DMS114 treated with DMSO at 0.1 percent for 48 hours (cell line): Measurements from ENCODE around the gene TTC39B.
"Not testable (repeated sequence)": the region's sequence is repeated elsewhere in the genome, so short reads cannot be mapped to it uniquely, and the experiment has no call there.

Source experiments
- DNase-seq: peaks from one replicate; lab custom pipeline; 2025; ENCODE audit not compliant: unreplicated experiment; lab: John Stamatoyannopoulos, UW

TTC39B gene

DNA sequence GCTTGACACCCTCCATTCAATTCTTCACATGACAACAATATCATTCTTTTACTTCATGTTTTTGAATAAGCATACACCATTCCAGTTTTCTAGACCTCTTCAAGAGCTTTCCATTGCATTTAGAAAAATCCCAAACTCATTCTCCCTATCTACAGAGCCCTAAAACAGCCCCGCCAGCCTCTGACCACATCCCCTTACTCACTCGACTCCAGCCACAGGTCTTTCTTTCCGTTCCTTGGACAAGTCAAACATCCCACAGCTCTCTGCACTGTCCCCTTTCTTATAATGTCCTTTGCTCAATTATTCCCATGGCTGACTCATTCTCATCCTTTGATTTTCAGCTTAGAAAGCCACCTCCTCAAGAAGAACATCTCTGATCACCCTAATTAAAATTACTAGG is 38.2 kb downstream of the TTC39B start:
- DNase-seq = no peak

DNA sequence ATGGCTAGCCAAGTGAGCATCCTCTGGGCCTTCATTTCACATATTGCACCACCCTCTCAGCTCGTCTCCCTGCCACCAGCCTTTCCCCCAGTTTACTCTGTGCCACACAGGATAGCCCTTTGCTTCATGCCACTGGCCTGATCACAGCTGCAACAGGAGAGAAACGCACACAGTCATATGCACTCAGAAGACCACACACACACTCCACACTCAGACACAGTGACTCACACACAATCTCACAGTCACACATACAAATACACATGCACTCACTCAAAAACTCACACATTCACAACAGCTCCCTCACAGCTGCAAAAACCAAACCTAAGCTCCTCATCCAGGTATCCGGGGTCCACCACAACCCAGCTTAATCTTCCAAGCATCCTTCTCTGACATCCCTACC is 38.7 kb downstream of the TTC39B start:
- DNase-seq = no peak

DNA sequence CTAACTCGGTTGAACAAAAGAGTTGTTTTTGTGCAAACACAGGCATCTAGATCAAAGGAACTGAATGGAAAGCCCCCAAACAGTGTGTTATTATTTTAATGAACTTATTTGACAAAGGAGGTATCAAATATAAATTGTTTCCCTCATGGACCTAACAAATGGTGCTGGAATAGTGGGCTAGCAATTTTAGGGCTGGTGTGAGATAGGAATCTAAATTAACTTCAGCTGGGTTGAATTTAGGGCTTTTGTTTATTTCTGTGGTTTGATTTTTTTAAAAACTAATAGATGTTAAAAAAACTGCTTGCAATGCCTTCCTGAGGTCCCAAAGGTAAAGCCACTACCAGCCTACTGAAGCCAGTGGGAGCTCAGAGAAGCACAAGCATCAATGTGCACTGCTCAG is 42.1 kb downstream of the TTC39B start:
- DNase-seq = no peak

DNA sequence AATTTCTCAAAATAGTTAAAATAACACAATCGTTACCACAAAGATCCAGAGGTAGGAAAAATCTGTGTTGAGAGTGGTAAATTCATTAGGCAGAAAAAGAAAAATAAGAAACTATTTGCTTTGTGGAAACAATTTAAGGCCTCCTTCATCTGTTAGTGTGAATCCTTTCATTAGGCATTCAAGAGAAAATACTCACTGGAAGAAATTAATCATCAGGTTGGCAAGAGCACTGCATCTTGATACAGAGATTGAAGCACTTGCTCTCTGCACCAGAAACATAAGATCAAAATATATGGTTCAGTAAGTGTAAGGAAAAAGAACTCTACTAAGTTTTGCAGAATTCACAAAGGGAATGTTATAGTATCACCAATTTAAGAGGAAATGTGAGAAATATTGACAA is 44.4 kb downstream of the TTC39B start:
- DNase-seq = no peak

DNA sequence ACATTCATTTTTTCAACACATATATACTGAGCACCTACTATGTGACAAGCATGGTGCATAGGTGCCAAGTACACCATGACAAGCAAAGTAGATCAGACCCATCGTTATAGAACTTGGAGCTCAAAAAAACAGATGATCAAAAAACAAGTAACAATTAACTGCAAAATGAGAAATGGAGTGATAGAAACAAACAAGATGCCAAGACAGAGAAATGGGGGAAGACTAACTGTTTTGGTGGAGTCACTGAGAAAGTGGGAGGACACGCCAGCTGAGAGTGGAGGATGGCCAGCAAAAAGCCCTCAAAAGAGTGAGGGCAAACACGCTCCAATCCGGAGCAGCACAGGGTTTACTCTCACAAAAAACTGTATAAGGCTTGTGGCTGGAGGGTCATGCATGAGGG is 50.6 kb downstream of the TTC39B start:
- DNase-seq = no peak

DNA sequence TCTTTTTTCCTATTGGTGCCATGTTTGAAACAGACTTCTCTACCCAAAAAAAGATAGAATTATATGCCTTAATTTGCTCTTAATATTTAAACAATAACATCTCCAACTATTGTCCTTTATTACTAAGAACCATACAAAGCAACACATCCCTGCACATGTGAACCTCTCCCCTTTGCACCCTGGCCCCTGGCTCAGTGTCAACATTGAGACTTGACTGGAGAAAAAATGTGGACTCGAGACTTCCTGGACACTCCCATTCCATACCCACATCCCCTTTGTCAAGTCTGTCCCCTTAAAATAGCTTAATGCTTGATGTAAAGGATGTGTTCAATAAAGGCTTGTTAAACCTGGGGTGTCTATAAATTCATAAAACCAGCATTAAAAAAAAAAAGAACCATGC is 53.2 kb downstream of the TTC39B start:
- no peak for DNase-seq

DNA sequence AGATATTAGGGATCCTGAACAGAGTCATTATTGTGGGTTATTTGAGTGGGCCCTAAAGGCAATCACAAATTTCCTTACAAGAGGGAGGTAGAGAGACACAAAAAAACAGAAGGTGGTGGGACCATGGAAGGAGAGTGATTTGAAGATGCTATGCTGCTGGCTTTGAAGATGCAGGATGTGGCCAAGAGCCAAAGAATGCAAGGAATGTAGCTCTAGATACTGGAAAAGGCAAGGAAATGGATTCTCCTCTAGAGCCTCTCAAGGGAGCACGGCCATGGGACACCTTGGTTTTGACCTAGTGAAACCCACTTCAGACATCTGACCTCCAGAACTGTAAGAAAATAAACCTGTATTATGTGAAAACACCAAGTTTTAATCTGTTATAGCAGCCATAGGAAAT is 53.8 kb downstream of the TTC39B start:
- no peak for DNase-seq

DNA sequence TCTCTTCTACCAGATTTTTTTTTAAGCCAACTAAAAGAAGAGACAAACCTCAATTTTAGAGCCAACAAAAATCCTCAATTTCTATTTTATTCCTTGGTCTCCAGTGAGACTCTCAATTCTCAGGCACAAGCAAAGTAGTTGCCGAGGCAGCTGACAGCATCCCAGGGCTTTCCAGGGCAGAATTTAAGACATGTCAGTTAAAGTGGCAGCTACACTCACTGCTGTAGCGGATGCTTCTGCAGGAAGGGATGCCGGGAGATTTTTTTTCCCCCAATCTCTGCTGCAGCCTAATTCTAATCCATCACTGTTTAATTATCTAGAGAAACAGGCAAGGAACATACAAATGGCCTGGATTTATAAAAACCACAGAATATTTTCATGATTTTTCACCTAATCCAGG is 57.0 kb downstream of the TTC39B start:
- no peak for DNase-seq

DNA sequence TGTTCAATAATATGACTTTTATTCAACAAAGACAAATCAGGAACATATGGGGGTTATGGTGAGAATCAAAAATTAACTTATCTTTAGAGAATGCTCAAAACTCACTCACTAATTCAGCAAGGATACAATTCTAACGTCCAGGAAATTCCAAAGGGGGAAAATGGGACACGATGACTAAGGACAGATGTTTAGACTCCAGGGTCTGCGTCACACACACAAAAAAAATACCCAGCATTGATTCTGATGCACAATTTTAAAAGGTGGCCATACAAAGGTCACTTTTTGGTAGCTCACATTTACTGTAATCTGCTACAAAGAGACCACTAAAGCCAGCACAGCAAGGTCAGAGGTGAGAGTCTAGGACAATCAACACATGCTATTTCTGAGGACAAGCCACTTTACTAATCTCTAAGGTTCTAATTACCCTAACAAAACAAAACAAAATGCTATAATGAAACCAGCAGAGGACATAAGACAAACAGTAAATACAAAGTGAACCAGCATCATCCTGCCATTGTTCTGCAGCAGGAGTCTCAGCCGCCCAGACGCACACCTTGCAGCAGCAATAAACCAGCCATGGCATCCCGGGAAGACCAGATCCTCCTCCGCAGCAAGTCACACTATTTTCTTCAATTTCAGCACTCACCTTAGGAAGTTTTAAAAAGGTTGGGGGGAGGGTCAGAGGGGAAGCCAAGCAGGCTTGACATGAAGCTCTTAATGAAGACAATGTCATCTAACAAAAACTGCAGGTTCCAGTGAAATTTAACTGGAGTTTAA is 57.8 kb downstream of the TTC39B start:
- no peak for DNase-seq

DNA sequence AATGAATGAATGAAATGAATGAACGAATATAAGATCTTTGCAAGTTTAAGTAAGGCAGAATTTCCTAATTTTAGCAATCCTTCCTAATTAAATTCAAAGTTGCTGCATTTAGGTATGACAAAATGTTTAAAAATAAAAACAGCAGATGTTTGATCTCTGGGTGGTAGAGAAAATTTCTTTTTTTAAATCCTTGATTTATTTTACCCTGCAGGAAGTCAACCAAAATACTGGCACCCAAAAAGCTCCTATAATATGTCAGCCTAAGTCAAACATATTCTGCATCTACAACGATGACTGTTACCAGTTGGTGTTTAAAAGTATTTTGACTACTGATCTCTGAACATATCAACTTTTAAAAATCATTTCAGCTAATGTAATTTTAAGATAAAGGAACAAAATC is 58.4 kb downstream of the TTC39B start:
- no peak for DNase-seq

DNA sequence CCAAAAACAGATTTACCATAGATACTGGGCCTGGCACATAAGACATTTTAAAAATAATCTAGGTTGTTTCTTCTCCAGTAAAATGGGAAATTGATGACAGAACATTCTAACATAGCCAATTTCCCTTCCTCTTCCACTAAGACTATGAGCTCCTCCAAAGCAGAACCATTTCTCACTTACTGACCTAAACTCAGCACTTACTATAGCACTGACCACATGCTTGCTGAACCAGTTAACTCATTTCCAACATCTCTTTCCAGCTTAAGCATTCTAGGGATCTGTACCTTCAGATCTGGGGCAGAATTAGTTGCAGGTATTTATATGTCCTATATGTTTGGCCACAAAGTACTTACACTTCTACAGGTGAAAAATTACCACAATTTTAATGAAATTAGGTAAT is 58.9 kb downstream of the TTC39B start:
- DNase-seq = no peak

DNA sequence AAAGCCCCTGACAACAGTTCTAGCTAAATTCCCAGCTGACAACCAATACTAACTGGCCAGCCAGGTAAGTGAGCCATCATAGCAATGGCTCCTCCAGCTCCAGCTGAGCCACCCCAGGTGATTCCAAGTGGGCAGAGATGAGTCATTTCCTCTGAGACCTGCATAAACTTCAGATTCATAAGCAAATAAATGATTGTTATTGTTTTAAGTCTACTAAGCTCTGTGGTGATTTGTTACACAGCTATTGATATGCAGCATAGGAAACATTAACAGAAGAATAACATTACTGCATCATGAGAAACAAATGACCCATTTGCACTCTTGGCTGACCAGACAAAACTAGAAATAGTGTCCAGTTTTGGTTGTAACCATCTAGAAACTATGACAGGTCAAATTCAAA is 60.3 kb downstream of the TTC39B start:
- DNase-seq = no peak

DNA sequence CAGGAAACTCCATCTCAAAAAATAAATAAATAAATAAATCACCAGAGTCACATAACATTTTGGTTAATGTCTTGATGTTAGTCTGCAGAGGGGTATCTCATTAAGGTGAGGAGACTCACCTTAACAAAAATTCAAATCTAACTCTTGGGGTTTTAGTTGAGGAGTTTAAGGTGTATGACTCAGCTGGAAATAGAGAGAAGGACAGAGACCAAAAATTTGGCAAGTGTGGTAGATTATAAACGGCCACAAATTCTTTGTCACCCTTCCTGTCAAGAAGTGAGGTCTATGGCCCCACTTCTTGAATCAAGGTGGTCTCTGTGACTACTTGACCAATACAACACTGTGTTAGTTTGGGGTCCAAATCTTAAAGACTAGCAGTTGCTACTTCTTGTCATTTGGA is 60.8 kb downstream of the TTC39B start:
- no peak for DNase-seq

DNA sequence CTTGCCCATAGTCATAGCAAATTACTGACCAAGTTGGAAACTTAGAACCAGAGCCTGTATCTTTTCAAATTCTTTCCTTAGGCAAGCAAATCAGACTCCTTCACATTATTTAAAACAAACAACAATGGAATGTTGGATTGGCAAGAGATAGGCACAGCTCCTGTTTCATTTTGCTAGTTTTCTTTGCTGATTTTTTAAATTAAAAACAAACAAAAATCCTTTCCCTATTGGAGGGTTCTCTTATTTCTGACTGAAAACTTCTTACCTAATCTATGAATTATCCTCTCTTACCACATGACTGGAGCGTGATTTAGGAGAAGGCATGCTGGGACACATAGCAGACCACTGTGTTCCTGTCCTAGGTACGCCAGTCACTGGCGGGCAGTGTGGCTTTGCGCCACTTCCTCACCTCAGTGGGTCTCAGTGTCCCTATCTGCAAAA is 63.0 kb downstream of the TTC39B start:
- no peak for DNase-seq

DNA sequence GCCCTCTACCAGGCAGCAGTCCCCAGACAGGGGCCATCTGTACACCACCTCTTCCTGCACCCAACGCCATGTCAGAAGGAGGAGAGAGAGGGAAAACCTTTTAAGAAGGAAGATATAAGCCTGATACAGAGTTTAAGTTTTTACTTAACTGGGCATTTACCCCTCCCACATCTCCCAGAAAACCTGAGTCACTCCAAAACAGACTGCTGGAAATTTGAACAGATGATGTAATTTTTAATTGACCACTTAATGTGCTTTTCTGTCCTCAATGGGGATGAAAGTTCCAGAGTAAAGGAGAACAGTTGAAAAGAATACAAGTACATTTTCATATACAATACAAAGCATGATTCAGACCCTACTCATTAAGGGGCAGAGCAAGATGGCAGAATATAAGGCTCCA is 63.9 kb downstream of the TTC39B start:
- DNase-seq = no peak

DNA sequence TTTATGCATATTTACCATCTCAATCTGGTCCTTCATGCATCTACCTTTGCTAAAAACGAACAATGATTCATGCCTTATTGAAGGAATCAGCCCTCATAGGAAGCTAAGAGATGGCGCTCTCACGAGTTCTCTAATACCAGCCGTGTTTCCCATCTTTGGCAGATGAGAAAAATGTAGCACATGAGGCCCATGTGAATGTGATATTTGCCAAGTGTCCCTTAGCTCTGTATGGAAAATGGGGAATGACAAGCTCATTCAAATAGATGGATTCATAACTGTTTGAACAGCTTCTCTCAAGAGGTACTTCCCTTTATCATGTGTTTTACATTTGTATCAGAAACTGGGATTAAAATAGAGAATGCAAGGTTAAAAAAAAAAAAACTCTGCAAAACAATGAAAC is 66.1 kb downstream of the TTC39B start:
- no peak for DNase-seq

DNA sequence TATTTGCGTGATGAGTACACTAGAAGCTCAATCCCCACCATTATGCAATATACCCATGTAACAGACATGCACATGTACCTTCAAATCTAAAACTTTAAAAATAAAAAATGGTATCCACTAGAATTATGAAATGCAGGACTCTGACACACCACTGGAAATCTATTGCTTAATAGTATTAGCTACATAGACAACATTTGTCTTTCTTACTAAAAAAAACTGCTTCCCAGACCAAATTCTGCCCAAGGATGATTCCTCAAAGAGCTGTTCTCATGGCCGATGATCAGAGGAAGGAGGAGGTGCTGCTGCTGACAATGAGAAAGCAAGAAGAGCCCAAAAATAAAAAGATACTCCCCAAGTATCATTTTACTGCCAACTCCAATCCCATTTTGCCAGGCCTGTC is 67.2 kb downstream of the TTC39B start:
- DNase-seq = no peak

DNA sequence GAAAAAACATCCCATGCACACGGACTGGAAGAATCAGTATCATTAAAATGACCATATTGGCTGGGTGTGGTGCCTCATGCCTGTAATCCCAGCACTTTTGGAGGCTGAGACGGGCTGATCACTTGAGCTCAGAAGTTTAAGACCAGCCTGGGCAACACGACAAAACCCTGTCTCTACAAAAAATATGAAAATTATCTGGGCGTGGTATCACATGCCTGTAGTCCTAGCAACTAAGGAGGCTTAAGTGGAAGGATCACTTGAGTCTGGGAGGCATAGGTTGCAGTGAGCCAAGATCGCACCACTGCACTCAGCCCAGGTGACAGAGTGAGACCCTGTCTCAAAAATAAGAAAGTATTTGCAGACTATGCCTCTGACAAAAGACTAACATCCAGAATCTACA is 68.4 kb downstream of the TTC39B start:
- DNase-seq = no peak

DNA sequence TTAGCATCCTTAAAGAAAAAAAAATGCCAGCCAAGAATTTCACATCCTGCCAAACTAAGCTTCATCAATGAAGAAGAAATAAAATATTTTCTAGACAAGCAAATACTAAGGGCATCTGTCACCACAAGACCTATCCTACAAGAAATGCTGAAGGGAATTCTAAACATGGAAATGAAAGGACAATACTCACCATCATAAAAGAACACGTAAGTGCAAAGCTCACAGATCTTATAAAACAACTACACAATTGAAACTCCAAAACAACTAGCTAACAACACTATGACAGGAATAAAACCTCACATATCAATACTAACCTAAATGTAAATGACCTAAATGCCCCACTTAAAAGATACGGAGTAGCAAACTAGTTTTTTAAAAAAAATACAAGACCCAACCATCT is 71.4 kb downstream of the TTC39B start:
- no peak for DNase-seq

DNA sequence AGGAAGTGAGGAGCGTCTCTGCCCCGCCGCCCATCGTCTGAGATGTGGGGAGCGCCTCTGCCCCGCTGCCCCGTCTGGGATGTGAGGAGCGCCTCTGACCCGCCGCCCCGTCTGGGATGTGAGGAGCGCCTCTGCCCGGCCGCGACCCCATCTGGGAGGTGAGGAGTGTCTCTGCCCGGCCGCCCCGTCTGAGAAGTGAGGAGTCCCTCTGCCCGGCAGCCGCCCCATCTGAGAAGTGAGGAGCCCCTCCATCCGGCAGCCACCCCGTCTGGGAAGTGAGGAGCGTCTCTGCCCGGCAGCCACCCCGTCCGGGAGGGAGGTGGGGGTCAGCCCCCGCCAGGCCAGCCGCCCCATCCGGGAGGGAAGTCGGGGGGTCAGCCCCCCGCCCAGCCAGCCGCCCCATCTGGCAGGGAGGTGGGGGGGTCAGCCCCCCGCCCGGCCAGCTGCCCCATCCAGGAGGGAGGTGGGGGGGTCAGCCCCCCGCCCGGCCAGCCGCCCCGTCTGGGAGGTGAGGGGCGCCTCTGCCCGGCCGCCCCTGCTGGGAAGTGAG is 73.0 kb downstream of the TTC39B start:
- not testable (repeated sequence) for DNase-seq

DNA sequence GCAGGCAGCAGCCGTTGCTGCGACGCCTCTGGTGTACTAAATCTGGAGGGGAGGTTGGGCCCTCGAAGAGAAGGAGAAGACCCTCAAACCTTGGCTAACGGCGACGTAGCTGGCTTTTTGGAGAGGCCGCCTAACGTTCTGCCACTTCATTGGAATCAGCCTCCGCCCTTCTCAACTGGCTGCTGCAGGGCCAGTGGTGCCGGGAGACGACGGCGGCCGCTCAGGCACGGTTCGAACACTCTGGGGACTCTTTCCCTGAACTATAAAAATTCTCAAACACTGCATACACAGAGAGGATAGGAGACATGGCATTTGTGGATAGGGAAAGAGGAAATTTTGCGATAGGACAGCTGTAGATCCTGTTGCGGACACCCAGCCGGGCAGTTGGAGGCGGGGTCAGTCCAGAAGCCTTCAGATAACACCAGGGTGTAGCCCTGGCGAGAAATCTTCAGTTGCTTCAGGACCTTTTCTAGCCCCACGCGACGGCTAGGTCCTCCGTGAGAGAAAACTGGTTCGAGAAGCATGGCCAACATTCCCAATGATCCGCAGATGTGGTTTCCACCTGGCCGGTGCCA is 74.2 kb downstream of the TTC39B start:
- not testable (repeated sequence) for DNase-seq

DNA sequence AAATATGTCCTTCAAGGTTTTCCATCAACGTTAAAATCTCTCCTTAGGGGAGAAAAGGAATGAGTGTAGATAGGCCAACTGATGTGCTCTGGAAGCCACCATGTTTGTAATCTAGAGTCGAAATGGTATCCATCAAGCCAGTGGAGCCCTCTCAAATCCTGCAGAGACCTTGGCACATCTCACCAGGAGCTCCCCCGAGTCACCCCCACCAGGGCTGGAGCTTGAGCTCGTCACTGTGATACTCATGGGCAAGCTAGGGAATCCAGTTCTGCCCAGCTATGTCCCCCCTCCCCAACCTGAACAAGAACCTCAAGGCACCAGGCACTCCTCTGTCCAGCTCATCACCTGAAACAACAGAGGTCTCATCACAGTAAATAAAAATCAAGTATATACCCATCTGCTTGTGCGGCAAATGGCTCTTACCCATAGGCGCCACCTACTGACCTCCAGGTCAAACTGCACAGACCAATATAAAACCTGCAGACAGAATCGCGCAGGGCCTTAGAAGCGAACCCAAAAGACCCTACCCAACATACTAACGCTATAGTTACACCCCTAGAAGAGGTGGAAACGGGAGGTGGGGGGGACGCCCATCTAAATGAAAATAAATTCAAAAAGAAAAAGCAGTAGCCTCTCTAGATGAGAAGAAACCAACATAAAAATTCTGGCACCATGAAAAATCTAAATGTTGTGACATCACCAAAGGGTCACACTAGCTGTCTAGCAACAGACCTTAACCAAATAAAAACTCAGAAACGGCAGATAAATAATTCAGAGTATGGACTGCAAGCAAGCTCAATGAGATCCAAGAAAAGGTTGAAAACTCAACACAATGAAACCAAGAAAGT is 75.0 kb downstream of the TTC39B start:
- DNase-seq = no peak
